ENCODE results near the gene IMMP2L.
"Not testable (repeated sequence)": the region's sequence is repeated elsewhere in the genome, so short reads cannot be mapped to it uniquely, and the experiment has no call there.

The IMMP2L gene

DNA sequence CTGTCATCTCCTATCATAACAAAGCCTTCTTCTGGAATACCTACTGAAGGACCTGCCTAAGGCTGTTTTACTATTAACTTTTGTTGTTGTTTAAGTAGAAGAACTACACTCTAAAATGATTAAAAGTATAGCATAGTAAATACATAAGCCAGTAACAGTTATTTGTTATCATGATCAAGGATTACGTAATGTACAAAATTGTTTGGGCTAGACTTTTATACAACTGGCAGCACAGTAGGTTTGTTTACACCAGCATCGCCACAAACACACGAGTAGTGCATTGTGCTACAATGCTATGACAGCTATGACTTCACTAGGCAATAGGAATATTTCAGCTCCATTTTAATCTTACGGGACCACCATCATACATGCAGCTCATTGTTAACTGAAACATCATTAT is 302.3 kb downstream of the IMMP2L start:
- DNase-seq = no peak

DNA sequence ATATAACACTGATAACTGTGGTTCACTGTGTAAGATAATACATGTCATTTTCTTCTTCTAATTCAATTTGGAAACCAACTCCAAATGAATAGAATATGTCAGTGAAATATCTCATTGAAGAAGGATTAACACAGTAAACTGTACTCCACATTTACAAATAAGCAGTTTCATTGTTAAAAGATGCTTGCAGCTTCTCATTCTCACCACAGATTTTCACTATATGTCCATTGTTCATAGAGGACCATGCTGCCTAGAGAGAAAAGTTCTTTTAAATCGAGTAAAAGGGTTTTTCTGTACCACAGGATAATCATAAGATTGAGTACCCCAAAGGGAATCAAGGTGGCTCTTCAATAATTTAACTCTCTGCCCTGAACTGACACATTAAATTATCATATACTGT is 305.9 kb downstream of the IMMP2L start:
- no peak for DNase-seq

DNA sequence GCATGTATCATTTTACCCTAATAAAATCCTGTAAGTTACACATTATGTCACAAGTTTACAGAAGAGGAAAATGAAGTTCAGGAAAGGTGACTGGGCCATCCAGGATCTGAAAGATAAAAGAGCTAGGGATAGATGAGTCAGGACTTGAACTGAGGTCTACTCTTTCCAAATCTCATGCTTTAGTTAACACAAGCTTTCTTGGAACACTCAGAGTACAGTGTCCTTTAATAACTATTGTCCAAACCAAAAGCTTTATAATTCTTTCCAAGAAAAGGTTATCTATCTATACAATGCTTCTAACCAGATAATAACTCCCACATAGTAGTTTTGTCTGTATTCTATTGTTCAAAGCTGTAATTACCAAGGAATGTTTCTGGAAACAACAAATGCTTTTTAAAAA is 306.7 kb downstream of the IMMP2L start:
- no peak for DNase-seq

GRCh38 chr7:111251365-111251764 is 310.9 kb downstream of the IMMP2L start:
- not testable (repeated sequence) for DNase-seq

GRCh38 chr7:111249807-111250206 is 312.5 kb downstream of the IMMP2L start:
- DNase-seq = not testable (repeated sequence)

- DNase-seq = no peak
Observed at GRCh38 chr7:111242141-111242755, 320.0 kb downstream of the IMMP2L start.

GRCh38 chr7:111240371-111240770 is 321.9 kb downstream of the IMMP2L start:
- no peak for DNase-seq

GRCh38 chr7:111239437-111239836 is 322.9 kb downstream of the IMMP2L start:
- no peak for DNase-seq

DNA sequence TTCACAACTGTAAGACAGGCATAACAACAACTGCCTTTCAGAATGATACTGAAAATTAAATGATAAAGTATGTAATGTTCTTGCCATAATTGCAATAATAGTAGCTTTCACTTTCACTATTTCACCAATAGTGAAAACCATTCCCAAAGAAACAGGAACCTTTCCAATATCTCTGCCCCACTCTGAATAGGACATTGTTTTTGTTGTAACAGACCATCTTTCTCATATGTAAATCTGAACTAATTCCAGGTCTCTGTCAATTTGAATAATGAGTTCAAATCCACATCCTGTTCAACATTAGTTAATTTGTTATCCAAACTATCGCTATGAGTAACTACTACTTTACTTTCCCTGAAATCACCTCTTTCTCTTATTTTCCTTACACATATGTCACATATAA is 323.4 kb downstream of the IMMP2L start:
- DNase-seq = no peak

GRCh38 chr7:111235709-111236108 is 326.6 kb downstream of the IMMP2L start:
- DNase-seq = no peak

- no peak for DNase-seq
Observed at GRCh38 chr7:111232249-111233084, 329.8 kb downstream of the IMMP2L start.

- DNase-seq = no peak
Observed at GRCh38 chr7:111229916-111230315, 332.4 kb downstream of the IMMP2L start.

GRCh38 chr7:111229181-111229740 is 333.0 kb downstream of the IMMP2L start:
- no peak for DNase-seq

- no peak for DNase-seq
Observed at GRCh38 chr7:111228437-111228836, 333.9 kb downstream of the IMMP2L start.

GRCh38 chr7:111226800-111227199 is 335.5 kb downstream of the IMMP2L start:
- DNase-seq = no peak

GRCh38 chr7:111224354-111225231 is 337.7 kb downstream of the IMMP2L start:
- no peak for DNase-seq

DNA sequence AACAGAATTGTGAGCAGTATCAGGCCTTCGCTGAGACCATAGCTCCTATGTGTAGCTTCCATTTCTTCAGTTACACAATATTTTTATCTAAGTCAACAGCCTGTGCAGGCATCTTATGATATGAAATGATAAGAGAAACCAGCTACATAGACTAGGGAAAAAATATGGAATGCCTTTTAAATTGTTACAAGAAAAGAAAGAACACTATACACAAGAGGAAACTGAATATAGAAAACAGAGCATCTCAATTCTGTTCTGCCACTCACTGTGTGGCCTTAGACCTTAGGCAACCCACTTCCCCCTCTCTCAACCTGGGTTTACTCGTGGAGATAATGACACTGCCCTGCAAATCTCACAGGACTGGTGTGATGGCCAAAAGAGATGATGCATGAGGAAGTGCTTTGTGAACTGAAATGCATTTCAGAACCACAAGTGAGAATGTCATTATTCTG is 338.5 kb downstream of the IMMP2L start:
- no peak for DNase-seq

DNA sequence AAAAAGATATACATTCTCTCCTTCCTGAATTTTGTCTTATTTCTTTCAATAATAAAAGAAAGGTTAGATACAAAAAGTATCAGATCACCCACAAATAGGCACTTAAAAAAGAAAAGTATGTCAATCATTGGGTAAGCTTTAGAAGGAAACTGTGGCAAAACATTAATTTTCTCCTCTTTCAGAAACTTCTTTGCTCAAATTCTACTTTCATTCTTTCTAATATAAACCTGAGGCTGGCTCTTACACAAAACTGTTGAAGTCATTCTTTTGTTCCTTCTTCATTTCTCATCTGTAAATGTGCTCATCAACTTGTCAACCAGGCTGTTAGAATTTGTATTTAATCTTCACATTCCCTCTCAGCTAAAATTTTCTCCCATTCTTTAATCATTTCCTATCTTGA is 346.7 kb downstream of the IMMP2L start:
- no peak for DNase-seq

DNA sequence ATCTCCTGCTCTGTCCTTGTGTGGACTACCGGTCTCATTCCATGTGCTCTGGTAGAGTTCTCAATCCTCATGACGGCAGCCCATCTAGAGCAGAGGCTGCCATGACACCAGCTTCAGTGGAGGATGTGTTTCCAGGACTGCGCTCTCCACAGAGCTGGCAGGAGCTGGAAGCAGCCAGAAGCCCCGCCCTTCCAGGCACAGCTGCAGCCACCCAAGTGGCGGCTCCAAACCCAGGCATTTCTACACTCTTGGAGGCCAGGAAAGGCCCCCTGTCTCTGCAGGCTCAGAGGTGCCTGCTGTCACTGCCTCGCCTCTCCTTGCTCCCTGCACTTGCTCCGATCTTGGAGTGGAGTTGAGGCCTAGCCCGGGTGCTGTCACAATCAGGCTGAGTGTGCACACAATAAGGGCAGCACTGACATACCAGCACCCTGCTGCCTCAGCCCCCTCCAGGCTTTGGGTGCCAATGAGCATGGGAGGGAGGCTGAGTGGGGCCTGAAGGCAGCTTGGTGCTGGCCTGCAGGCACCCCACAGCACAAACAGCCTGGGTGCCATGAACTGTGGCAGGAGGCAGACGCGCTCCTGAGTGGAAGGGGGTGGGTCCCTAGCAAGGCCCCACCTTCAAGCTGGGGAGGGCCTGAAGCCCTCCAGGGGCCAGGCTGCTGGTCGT is 349.3 kb downstream of the IMMP2L start:
- DNase-seq = no peak

DNA sequence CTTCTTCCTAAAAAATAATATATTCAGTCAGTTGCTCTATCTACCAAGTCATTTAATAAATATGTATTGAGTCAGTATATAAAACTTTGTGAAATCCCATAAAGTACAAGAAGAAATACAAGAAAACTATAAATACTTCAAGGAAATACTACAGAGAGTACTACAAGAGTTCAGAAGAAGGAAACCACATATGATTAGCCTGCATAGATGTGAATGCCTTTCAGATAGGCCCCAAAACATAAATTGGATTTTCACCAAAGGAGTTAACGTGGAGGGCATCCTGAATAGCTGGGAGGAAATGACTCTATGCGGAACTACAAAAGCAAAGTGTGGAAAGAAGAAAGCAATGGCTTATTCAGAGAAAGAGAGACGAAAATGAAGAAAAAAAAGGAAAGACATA is 351.3 kb downstream of the IMMP2L start:
- DNase-seq = no peak

DNA sequence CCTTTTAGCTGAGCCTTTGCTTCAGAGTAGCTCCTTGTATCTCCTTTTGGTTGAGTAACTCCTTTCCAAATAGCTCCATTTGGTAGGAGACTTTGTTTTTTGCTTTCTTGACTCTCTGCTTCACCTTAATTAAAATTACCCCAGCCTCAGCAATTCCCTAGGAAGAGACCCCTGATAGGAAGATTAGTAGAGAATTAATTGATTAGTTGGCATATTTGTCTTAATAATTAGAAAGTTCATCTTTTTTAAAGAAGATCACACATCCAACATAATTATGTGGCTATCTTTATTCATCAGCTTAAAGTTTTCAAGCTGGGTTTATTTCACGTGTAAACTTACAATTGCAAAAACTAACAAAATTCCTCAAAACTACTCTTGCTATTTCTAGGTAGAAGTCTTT is 352.2 kb downstream of the IMMP2L start:
- no peak for DNase-seq

GRCh38 chr7:111205251-111205650 is 357.0 kb downstream of the IMMP2L start:
- no peak for DNase-seq

Data from activated gamma-delta T cell (primary cell).